IMR-90 (cell line): ENCODE measurements around the gene NFAT5. TPM values are rescaled to one million over a fixed set of nuclear protein-coding genes. Genes with fewer than 3 reads are reported as not detected.

Experiments
- ATAC-seq: fragments of 200-7000 bp; cut with Tn5 transposase; 2 replicates; pipeline ENCODE4 v1.9.1; 2020; ENCODE audit warnings: low read depth, mild to moderate bottlenecking, moderate library complexity
- BruUV-seq: library from RNA; stranded (reverse); fragments of 400-500 nt; replicated peaks from 2 replicates; lab custom pipeline; 2021; lab: Mats Ljungman, UMichigan
- CTCF ChIA-PET: fragments of 300-600 bp; formaldehyde crosslinking; extraction: SDS; loops from one replicate; lab custom pipeline; 2021; ENCODE audit warnings: antibody characterized with exemption; lab: Yijun Ruan, JAX
- POLR2A ChIA-PET: fragments of 300-600 bp; sonication (Branson Sonifier 250); formaldehyde crosslinking; loops from one replicate; lab custom pipeline; 2022; ENCODE audit warnings: antibody characterized with exemption; ENCODE audit not compliant: unreplicated experiment; lab: Charles Lee
- DNase-seq: peaks from one replicate; pipeline ENCODE4 v3.0.0; 2013
- H2AFZ ChIP-seq: replicated peaks from 2 replicates; pipeline ENCODE3; 2013; ENCODE audit warnings: low read length, mild to moderate bottlenecking; ENCODE audit not compliant: poor library complexity
- H2AK5ac ChIP-seq: 2 replicates; pipeline ENCODE4 v1.6.1; 2013; ENCODE audit warnings: low read depth, low read length, inconsistent platforms
- H2AK9ac ChIP-seq: replicated peaks from 2 replicates; pipeline ENCODE3; 2013; ENCODE audit warnings: mild to moderate bottlenecking, low read depth, low read length, moderate library complexity; ENCODE audit not compliant: poor library complexity
- H2BK120ac ChIP-seq: 2 replicates; pipeline ENCODE4 v1.6.1; 2013; ENCODE audit warnings: low read depth, low read length, inconsistent platforms
- H2BK15ac ChIP-seq: 3 replicates; pipeline ENCODE4 v1.6.1; 2013; ENCODE audit warnings: low read depth, low read length, inconsistent platforms
- H2BK20ac ChIP-seq: 2 replicates; pipeline ENCODE4 v1.6.1; 2013; ENCODE audit warnings: low read depth, mild to moderate bottlenecking, inconsistent platforms, low read length, moderate library complexity
- H2BK5ac ChIP-seq: 2 replicates; pipeline ENCODE4 v1.6.1; 2013; ENCODE audit warnings: mild to moderate bottlenecking, low read depth, low read length, inconsistent platforms; ENCODE audit not compliant: poor library complexity, severe bottlenecking
- H3K14ac ChIP-seq: replicated peaks from 2 replicates; pipeline ENCODE4 v1.6.1; 2013; ENCODE audit warnings: low read depth, low read length, inconsistent platforms
- H3K18ac ChIP-seq: 2 replicates; pipeline ENCODE4 v1.6.1; 2013; ENCODE audit warnings: low read depth, low read length, control low read depth
- H3K23ac ChIP-seq: 2 replicates; pipeline ENCODE4 v1.6.1; 2013; ENCODE audit warnings: low read depth, low read length, inconsistent platforms
- H3K27ac ChIP-seq: 2 replicates; pipeline ENCODE4 v1.5.1; 2013; ENCODE audit warnings: mild to moderate bottlenecking, control low read depth, low read length; ENCODE audit not compliant: insufficient read depth
- H3K27me3 ChIP-seq: 2 replicates; pipeline ENCODE4 v1.6.1; 2013; ENCODE audit warnings: low read length; ENCODE audit not compliant: control insufficient read depth, insufficient read depth
- H3K36me3 ChIP-seq: 2 replicates; pipeline ENCODE4 v1.6.1; 2013; ENCODE audit warnings: low read length, mixed read lengths; ENCODE audit not compliant: control insufficient read depth, insufficient read depth
- H3K4ac ChIP-seq: 2 replicates; pipeline ENCODE4 v1.6.1; 2013; ENCODE audit warnings: low read depth, low read length, inconsistent platforms
- H3K4me1 ChIP-seq: 2 replicates; pipeline ENCODE4 v1.6.1; 2013; ENCODE audit warnings: low read length, mixed read lengths; ENCODE audit not compliant: control insufficient read depth, insufficient read depth
- H3K4me2 ChIP-seq: 2 replicates; pipeline ENCODE4 v1.6.1; 2013; ENCODE audit warnings: low read depth, mild to moderate bottlenecking, control low read depth, low read length, moderate library complexity
- H3K4me3 ChIP-seq: 2 replicates; pipeline ENCODE4 v1.5.1; 2013; ENCODE audit warnings: low read depth, mild to moderate bottlenecking, control low read depth, low read length, moderate library complexity; ENCODE audit not compliant: insufficient read depth
- H3K56ac ChIP-seq: 2 replicates; pipeline ENCODE4 v1.6.1; 2013; ENCODE audit warnings: low read length, inconsistent platforms; ENCODE audit not compliant: insufficient read depth; ENCODE audit errors: extremely low read depth
- H3K79me1 ChIP-seq, 2 experiments: 2 replicates each; pipeline ENCODE4 v1.6.1; 2013; ENCODE audit warnings: low read length in 2 of 2, inconsistent platforms in 1 of 2, low read depth in 1 of 2
- H3K9ac ChIP-seq: 2 replicates; pipeline ENCODE4 v1.6.1; 2013; ENCODE audit warnings: low read depth, low read length, control low read depth
- H3K9me1 ChIP-seq: 2 replicates; pipeline ENCODE4 v1.6.1; 2013; ENCODE audit warnings: low read length, inconsistent platforms; ENCODE audit not compliant: insufficient read depth
- H3K9me3 ChIP-seq: 2 replicates; pipeline ENCODE4 v1.6.1; 2013; ENCODE audit warnings: low read length; ENCODE audit not compliant: control insufficient read depth, insufficient read depth
- H4K20me1 ChIP-seq: 2 replicates; pipeline ENCODE4 v1.6.1; 2013; ENCODE audit warnings: low read length, inconsistent platforms; ENCODE audit not compliant: insufficient read depth
- H4K5ac ChIP-seq: 2 replicates; pipeline ENCODE4 v1.6.1; 2013; ENCODE audit warnings: mild to moderate bottlenecking, low read depth, low read length, control low read depth
- H4K8ac ChIP-seq, 2 experiments: 2 replicates each; pipeline ENCODE4 v1.6.1; 2013; ENCODE audit warnings: low read depth in 2 of 2, low read length in 2 of 2, control low read depth in 1 of 2, inconsistent platforms in 1 of 2
- H4K91ac ChIP-seq: 2 replicates; pipeline ENCODE4 v1.6.1; 2013; ENCODE audit warnings: low read depth, low read length, inconsistent platforms; ENCODE audit not compliant: insufficient read depth
- CEBPB ChIP-seq: IDR thresholded peaks from 2 replicates; pipeline ENCODE4 v1.6.1; 2012; ENCODE audit warnings: low read depth, low read length, improper control_type of control experiment
- RCOR1 ChIP-seq: IDR thresholded peaks from 2 replicates; pipeline ENCODE4 v1.6.1; 2012; ENCODE audit warnings: mild to moderate bottlenecking, low read length, improper control_type of control experiment; ENCODE audit not compliant: insufficient replicate concordance
- whole genome bisulfite sequencing, 2 experiments: methylation state at CpG; one replicate each; pipeline versions ENCODE4 v1.1.5 to v1.1.7; 2013; ENCODE audit warnings: missing lambda C conversion rate in 2 of 2; ENCODE audit not compliant: insufficient read length in 1 of 2; ENCODE audit errors: extremely low coverage in 2 of 2; 5-methylcytosine and 5-hydroxymethylcytosine counted together
- dilution Hi-C: fragments of 300-500 bp; cut with HindIII; formaldehyde crosslinking; loops from one replicate; pipeline ENCODE4 v1.14.3; 2018; ENCODE audit warnings: low sequenced_read_pairs; ENCODE audit not compliant: unreplicated experiment
- in situ Hi-C: fragments of 300-500 bp; cut with MboI; formaldehyde crosslinking; loops from 3 replicates; pipeline ENCODE4 v1.14.3; 2019; ENCODE audit warnings: low sequenced_read_pairs, inconsistent platforms, mixed read lengths
- intact Hi-C: fragments of 100-400 bp; cut with micrococcal nuclease; formaldehyde crosslinking; loops from 2 replicates; pipeline ENCODE4 v1.10.0; 2022
- polyA plus RNA-seq, 3 experiments: library from polyadenylated mRNA; depleted of rRNA; stranded (reverse); fragments of >200 nt; gene quantifications; 2 replicates each; pipeline ENCODE4 v1.2.3, GENCODE V29; 2012; ENCODE audit warnings: low replicate concordance in 1 of 3
- total RNA-seq: library from RNA; depleted of rRNA; stranded (reverse); fragments of >200 nt; gene quantifications from 2 replicates; pipeline ENCODE4 v1.2.3, GENCODE V29; 2012

NFAT5 gene
- total and polyA plus RNA-seq, 2 of the 4 experiments (the other 2 are of a cell fraction): 10.9 to 20.1 TPM

- no peak overlapping the region for H4K5ac ChIP-seq
- intact Hi-C loops: no loop called here
- H3K14ac ChIP-seq: no peak overlapping the region
- no peak overlapping the region for H2BK20ac ChIP-seq
- no peak overlapping the region for H3K4me2 ChIP-seq
- in situ Hi-C loops: no loop called here
- peak; percentile 78 for TF ChIP-seq CEBPB
- TF ChIP-seq RCOR1: no peak
- no peak overlapping the region for H3K9ac ChIP-seq
- H3K27ac ChIP-seq: no peak overlapping the region
- H2BK5ac ChIP-seq: no peak overlapping the region
- peak; percentile 64 for DNase-seq
- no peak overlapping the region for H2BK120ac ChIP-seq
- peaks cover 4% of the 10 kb centered on the region; the same call in 1 of the 2 replicates for H4K20me1 ChIP-seq
- no peak overlapping the region for H3K18ac ChIP-seq
- H3K9me1 ChIP-seq: no peaks in the 10 kb centered on the region
- no peak overlapping the region for H3K4me3 ChIP-seq
- no peak overlapping the region for H2AK9ac ChIP-seq
- H2BK15ac ChIP-seq: no peak overlapping the region
- no peak overlapping the region for H3K23ac ChIP-seq
- H2AK5ac ChIP-seq: no peak overlapping the region
- H3K9me3 ChIP-seq: no peaks in the 10 kb centered on the region
- H3K36me3 ChIP-seq: peaks cover 11% of the 10 kb centered on the region
- dilution Hi-C loops: no loop called here
- no peak overlapping the region for H4K8ac ChIP-seq
- ChIA-PET POLR2A (interaction anchor here (0.6 kb wide), 1 partner anchor 30 kb away, joined by 3 read pairs; no protein-coding TSS in a partner anchor), CTCF (interaction anchor here (1.2 kb wide), 1 partner anchor 30 kb away, joined by 5 read pairs; no protein-coding TSS in a partner anchor)
- no peak overlapping the region for H3K56ac ChIP-seq
- H2AFZ ChIP-seq: no peak overlapping the region
- H3K27me3 ChIP-seq: no peaks in the 10 kb centered on the region
- H3K4me1 ChIP-seq: peaks cover 2% of the 10 kb centered on the region
- WGBS, 2 experiments: no CpG with 5 or more reads among the region's 2 CpGs
- no peak overlapping the region for H3K4ac ChIP-seq
- H3K79me1 ChIP-seq: peaks cover 18 to 22% of the 10 kb centered on the region in 2 experiments
- H4K91ac ChIP-seq: no peak overlapping the region
- peak; percentile 28 for ATAC-seq
- BruUV-seq: no TSS peak
Measured at GRCh38 chr16:69703638-69704037, 137.9 kb downstream of the NFAT5 start.
